NCI-H345 treated with DMSO at 0.1 percent for 48 hours (cell line): ENCODE results near the gene CD72.
"Not testable (repeated sequence)": the region's sequence is repeated elsewhere in the genome, so short reads cannot be mapped to it uniquely, and the experiment has no call there.

Experiments
- DNase-seq: peaks from one replicate; lab custom pipeline; 2025; ENCODE audit not compliant: unreplicated experiment; lab: John Stamatoyannopoulos, UW

The CD72 gene

GRCh38 chr9:35593581-35593980, 24.6 kb downstream of the CD72 start:
- DNase-seq, result no peak

DNA sequence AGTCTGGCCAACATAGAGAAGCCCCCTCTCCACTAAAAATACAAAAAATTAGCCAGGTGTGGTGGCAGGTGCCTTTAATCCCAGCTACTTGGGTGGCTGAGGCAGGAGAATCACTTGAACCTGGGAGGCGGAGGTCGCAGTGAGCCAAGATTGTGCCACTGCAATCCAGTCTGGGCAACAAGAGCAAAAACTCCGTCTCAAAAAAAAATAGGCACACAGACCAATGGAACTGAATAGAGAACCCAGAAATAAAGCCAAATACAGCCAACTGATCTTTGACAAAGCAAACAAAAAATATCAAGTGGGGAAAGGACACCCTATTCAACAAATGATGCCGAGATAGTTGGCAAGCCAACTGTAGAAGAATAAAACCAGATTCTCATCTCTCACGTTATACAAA, 29.7 kb downstream of the CD72 start:
- not testable (repeated sequence) for DNase-seq

DNA sequence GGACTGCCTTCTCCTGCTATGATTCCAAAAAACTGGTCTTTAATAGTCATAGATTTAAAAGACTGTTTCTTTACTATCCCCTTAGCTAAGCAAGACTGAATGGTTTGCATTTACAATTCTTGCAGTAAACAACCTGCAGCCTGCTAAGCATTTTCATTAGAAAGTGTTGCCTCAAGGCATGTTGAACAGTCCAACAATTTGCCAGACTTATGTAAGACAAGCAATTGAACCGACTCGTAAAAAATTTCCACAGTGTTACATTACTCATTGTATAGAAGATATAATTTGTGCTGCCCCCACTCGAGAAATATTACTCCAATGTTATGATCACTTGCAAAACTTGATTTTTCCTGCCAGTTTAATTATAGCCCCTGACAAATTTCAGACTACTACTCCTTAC, 33.5 kb downstream of the CD72 start:
- not testable (repeated sequence) for DNase-seq

DNA sequence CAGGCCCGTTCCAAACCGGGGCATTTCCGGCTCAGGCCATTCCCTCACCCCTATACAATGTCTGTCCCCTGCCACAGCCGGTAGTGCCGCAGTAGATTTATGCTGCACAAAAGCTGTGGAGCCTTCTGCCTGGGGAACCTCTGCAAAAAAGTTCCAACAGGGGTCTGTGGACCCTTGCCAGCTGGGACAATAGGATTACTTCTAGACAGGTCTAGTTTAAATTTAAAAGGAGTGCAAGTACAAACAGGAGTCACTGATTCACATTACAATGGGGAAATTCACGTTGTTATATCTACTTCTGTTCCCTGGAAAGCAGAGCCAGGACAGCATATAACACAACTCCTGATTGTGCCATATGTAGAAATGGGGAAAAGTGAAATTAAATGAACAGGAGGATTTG, 34.7 kb downstream of the CD72 start:
- not testable (repeated sequence) for DNase-seq

GRCh38 chr9:35579659-35580227, 38.5 kb downstream of the CD72 start:
- not testable (repeated sequence) for DNase-seq

DNA sequence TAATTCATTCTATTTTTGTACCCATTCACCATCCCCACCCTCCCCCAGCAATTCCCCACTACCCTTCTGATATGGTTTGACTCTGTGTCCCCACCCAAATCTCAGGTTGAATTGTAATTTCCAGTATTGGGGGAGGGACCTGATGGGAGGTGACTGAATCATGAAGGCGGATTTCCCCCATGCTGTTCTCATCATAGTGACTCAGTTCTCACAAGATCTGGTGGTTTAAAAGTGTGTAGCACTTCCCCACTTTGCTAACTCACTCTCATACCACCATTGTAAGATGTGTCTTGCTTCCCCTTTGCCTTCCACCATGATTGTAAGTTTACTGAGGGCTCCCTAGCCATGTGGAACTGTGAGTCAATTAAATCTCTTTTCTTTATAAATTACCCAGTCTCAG, 39.1 kb downstream of the CD72 start:
- no peak for DNase-seq

- no peak for DNase-seq
Measured at GRCh38 chr9:35577486-35577885, 40.7 kb downstream of the CD72 start.

DNA sequence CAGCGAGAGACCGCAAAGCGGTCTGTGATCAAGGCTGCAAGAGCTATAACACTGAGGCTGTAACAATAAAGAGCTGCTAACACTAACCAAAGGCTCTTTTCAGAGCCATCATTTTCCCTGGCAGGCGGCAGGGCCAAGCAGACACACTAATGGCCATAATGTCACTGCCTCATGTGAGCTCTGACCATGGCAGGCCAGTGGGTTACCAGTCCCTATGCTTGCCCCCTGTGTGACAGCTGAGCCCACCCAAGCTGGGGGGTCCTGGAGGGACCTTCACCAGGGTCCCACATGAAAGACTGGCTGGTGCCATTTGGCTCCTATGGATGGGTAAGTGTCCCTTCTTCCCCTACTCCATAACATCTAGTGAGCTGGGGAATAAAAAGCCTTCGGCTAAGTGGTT, 42.7 kb downstream of the CD72 start:
- no peak for DNase-seq

DNA sequence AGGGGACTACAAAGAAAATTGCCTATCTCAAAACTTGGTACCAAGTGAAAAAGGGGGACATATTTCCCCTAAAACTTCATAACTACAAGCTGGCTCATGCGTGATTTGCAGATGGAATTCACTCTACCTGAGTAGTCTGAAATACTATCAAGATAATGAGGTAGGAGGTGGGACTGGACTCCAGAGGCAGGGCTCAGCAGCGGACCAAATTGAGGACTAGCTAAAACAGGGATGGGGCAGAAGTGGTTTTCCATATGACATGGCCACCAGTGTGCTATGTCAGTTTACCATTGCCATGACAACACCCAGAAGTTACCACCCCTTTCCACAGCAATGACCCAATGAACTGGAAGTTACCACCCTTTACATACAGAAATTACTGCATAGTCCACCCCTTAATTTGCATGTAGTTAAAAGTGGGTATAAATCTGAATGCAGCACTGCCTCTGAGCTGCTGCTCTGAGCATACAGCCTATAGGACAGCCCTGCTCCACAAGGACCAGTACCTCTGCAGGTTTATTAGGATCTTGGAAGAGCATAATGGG, 43.6 kb downstream of the CD72 start:
- no peak for DNase-seq

- no peak for DNase-seq
Measured at GRCh38 chr9:35570709-35571504, 47.3 kb downstream of the CD72 start.

- no peak for DNase-seq
Measured at GRCh38 chr9:35569206-35569605, 49.0 kb downstream of the CD72 start.

GRCh38 chr9:35568196-35568595, 50.0 kb downstream of the CD72 start:
- no peak for DNase-seq

- no peak for DNase-seq
Measured at GRCh38 chr9:35566417-35566816, 51.8 kb downstream of the CD72 start.

GRCh38 chr9:35564658-35565061, 53.6 kb downstream of the CD72 start:
- no peak for DNase-seq

DNA sequence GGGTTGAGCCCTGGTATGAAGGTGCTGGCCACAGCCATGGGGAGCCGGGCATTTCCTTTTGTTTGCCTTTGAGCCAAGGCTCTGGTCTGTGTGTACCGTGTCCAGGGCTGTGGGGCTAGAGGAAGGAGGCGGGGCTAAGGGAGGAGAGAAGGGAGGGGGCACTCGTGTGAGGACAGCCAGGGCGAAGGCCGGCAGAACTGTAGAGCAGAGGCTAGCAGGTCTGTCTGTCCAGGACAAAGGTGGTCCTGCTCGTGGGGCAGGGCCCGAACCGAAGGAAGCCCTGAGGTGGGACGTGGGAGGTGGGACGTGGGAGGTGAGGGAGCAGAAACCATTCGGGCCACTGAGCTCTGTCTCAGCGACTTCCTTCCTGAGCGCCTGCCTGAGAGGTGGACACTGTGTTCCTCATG, 54.4 kb downstream of the CD72 start:
- no peak for DNase-seq

DNA sequence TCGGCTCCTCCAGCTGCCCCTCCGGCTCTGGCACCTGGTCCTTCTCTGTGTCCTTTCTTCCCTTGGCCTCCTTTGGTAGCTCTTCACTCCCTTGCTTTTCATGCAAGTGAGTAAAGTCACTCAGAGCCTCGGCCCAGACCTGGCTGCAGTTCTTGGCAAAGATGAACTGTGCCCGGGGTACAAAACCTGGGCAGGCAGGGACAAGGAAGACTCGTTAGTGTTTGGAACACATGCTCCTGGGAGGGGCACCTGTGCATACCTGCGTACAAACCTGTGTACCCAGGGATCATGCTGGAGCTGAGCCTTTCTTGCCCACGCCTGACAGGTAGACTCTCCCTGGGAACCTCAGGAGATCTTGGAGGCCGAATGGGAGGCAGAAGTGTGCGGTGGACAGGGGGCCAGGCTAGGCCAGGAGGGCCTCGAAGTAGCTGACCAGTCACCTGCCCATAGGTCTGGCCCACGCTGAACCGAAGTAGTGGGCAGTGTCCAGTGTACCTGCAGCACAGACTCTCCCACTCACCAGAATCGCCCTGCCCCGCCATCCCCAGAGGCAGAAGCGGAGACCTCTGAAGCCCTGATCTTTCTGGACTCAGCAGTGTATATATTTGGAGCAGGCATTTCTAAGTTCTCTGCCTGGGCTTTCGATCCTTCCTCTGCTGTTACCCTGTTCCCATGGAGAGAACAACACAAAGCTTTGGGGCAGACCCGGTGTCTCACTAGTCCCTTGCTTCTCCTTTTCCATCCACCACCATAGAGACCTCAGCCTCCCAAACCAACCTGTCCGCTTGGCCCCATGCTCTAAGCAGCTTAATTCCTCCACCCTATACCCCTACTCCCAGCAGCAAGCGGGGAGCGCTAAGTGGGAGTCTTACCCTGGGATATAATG, 55.1 kb downstream of the CD72 start:
- no peak for DNase-seq

- no peak for DNase-seq
Measured at GRCh38 chr9:35561468-35562261, 56.5 kb downstream of the CD72 start.

DNA sequence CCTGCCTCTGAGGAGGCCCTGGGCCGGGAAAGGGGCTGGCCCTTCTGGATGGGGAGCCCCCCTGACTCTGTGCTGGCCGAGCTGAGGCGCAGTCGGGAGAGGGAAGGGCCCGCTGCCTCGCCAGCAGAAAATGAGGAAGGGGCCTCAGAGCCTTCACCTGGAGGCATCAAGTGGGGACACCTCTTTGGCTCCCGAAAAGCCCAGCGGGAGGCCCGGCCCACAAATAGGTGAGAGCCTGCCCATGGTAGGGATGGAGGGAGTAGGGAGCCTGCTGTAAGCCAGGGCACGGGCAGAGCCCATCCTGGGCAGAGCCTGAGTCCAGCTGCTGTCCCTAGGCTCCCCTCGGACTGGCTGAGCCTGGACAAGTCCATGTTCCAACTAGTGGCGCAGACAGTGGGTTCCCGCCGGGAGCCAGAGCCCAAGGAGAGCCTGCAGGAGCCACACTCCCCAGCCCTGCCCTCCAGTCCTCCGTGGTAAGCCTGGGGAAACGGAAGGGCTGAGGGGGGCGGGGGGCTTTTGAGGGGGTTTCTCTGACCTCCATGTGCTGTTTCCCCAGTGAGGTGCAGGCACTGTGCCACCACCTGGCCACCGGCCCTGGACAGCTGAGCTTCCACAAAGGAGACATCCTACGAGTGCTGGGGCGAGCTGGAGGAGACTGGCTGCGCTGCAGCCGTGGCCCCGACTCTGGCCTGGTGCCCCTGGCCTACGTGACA, 57.4 kb downstream of the CD72 start:
- DNase-seq, result no peak
